NCI-H774 (cell line): ENCODE measurements around the gene MEGF11.

Experiments
- DNase-seq: peaks from one replicate; lab custom pipeline; 2025; lab: John Stamatoyannopoulos, UW

MEGF11 gene

DNA sequence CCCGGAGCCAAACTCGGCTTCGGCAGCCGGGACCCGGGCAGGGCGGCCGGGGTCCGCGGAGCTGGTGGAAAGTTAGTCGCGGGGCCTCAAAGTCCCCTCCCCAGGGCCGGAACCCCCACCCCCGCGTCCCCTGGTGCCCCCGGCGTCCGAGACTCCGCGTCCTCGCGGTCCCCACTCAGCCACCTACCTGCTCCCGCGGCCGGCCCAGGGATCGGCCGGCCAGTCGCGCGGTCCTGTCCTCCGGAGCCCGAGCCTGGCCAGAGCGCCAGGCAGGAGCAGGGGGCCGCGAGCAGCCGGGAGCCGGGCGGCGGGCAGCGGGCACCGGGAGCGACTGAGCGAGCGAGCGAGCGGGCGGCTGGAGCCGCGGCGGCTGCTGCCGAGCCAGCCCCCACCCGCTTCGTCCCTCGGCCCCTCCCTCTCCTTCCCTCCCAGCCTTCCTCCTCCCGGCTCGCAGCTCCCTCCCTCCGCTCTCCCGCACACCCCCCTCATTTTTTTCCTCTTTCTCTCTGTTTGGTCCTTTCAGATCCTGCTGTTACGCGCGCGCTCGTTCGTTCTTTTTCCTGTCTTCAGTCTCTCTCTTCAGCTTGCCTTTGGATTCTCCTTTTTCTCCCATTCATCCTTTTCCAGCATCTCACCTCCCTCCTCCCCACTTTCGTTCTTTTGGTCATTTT lies at the start of gene MEGF11:
TSS of gene MEGF11 (minus strand) at position 333 of the 671 bp plus-strand sequence. CDS start 125,347 bp downstream, outside the sequence.
- peak; percentile 6 for DNase-seq

DNA sequence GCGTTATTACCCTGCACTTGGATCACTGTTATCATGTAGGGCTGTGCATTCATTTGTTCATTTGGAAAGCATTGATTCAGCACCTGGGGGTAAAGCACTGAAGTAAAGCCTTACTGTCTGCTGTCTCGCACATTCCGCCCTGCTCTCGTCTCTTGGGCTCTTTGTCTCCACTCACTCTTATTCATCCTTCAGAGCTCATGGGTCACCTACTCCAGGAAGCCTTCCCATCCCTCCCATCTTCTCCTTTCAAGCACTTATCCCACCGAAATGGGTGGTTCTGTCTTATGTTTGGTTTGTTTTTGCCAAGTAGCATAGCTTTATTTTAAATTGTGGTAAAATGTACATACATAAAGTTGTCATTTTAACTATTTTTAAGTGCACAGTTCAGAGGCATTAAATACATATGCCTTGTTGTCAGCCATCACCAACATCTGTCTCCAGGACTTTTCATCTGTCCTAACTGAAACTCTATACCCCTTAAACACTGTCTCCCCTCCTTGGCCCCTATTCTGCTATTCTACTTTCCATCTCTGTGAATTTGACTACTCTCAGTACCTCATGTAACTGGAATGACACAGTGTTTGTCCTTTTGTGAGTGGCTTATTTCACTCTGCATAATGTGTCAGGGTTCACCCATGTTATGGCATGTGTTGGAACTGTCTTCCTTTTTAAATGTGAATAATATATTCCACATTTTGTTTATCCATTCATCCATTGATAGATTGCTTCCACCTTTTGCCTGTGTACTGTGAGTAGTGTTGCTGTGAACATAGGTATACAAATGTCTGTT lies 49.1 kb upstream of the MEGF11 start:
- DNase-seq, result no peak

DNA sequence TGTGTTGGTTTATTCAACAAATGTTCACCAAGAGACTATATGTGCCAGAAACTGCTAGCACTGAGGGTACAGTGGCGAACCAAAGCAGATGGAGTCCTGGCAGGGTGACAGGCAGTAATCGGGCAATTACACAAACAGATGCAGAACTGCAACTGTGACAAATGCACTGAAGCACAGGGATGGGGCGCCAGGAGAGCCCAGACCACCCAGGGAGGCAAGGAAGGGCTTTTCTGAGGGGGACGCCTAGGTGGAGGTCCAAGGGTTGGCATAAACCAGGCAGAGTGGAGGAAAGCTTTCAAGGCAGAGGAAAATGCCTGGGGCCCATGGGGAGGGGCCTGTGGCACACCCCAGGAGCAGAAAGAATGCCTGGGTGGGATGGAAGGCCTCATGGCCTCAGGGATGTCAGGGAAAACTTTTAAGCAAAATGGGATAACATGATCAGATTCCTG lies 45.3 kb upstream of the MEGF11 start:
- DNase-seq, result no peak

DNA sequence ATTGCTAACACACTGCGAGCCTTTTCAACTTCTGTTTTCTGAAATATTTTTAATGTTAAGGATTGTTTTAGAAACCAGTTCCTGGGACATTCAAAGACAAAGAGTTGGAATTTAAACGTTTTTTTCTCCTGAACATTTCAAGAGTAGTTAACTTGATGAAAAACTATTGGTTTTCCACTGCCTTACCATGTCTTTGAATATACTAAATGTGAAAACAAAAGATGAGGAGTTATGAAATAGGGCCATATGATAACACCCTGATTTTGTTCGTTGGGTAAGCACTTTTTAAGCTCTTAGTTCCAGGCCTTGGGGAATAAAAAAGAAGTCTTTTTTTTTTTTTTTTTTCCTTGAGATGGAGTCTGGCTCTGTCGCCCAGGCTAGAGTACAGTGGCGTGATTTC lies 42.6 kb upstream of the MEGF11 start:
- DNase-seq, result no peak

DNA sequence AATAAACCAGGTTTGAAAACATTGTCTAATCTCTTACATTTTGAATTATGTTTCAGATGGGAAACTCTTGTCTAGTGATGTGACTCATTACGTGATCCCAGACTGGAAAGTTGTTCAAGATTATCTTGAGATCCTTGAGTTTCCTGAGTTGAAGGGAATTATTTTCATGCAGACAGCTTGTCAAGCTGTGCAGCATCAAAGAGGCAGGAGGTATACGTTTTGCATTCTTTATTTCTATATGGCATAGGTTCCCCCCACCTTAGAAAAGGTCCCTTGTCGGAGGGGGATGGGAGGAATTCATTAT lies 41.3 kb upstream of the MEGF11 start:
- no peak for DNase-seq

DNA sequence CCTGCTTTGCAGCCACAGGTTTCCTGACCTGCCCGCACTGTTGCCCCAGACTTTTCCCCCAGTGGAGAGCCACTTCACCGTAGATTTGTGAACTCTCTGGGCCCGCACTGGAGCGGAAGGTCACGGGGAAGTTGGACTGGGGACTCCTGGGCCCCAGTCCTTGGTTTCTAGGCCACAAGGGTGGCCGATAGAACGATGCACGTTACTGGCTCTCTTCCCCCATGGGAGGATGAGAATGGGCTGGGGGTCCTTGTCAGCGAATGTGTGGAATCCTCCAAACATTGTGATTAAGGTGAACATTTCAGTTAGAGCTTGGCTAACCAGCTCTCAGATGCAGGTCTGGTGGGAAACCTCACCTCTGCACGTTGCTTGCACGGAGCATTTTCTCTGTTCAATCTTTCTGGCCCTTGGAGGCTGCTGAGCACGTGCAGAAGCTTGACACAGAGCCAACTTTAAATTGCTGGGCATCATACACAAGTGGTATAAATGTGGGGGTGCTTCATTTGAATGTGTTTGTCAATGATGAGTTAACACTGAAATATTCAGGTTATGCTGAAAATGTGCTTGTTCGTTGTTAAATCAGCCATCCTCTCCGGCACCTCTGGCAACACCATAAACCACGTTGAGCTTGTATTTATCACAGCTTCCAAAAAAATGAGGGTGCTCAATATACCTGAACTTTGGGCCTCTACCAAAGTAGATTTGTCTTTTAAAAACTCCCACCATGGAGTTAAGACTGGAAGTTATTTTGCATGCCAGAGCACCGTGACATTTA lies 40.8 kb upstream of the MEGF11 start:
- peak; percentile 39 for DNase-seq

DNA sequence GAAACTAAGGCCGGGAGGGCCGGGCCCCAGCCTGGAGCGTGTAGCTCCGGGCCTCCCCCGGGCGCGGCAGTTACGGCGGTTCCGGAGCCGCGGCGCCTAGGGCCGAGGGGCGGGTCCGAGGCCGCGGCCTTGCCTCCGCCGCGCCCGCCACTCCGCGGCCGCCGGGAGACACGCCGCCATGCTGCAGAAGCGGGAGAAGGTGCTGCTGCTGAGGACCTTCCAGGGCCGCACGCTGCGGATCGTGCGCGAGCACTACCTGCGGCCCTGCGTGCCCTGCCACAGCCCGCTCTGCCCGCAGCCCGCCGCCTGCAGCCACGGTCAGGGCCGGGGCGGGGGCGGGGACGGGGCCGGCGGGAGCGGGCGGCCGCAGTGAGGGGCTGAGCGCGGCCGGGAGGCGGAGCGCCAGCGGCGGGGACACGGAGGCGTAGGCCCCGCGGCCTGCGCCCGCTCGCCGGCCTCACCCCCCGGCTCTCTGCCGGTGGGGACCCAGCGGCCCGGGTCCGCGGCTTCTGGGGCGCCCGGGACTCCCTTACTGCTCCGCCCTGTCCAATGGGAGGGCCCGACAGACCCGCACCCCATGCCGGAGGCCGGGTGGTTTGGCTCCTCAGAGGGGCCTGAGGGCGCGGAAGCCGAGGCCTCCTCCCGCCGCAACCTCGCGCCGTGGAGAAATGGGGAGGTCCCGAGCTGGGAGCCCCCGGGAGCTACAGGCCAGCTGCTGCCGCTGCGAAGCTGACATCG lies 40.0 kb upstream of the MEGF11 start, which contains the start of gene DIS3L:
TSS of gene DIS3L (plus strand) at position 150 of the 738 bp plus-strand sequence. CDS start at position 179, 29 bp downstream.
- peak; percentile 68 for DNase-seq

DNA sequence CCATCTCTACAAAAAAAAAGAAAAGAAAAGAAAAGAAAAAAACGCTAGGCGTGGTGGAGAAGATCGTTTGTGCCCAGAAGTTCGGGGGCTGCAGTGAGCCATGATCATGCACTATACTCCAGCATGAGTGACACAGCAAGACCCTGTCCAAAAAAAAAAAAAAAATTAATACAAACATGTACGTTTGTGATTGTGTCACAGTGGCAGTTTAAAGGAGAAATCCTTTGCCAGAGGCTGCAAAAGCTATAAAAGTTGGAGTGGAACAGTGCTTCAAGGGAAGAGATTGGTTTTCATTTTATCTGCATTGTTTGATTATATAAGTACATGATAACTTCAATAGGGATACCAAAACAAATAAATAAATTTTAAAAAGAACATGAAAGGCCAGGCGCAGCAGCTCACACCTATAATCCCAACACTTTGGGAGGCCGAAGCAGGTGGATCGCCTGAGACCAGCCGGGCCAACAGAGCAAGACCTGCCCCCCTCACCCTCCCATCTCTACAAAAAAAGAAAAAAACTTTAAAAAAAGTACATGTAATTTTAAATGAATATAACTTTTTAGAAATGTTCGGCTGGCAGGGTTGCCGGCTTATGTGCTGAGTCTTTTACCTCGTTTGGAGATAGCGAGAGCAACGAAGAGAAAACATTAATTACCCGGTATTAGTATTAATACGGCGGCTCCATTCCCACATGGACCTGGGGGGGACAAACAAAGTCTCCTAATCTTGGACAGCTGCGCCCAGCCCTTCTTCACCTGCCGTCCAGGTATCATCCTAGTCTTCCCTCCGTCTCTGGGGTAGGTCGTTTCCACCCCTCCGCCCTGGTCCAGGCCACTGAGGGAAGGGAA lies 39.2 kb upstream of the MEGF11 start:
- DNase-seq, result no peak

DNA sequence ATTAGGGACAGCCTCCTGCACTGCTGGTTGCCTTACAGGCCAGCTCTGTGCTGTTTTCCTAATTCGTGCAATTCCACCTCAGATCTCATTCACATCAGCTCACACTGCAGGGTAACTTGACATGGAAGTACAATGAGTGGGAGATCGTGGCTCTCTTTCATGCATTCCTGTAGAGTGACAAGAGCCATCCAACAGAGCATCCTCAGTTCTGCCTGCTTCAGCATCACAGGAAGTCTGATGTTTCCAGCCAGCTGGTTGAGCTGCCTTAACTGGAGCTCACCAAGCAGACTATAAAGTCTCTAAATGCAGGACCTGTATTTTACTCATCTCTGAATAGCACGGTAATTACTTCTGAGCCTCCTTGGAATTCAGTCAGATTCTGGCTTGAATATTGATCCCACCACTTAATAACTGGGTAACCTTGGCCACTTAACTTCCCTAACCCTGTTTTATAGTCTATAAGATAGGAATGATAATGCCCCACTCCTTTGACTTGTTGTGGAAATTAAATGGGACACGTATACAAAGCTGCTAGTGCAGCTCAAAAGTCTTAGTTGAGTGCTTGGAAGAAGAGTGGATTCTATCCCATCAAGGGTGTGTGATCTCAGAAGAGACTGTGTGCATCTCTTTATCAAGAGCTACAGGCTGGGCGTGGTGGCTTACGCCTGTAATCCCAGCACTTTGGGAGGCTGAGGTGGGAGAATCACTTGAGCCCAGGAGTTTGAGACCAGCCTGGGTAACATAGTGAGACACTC lies 38.4 kb upstream of the MEGF11 start:
- DNase-seq, result no peak

DNA sequence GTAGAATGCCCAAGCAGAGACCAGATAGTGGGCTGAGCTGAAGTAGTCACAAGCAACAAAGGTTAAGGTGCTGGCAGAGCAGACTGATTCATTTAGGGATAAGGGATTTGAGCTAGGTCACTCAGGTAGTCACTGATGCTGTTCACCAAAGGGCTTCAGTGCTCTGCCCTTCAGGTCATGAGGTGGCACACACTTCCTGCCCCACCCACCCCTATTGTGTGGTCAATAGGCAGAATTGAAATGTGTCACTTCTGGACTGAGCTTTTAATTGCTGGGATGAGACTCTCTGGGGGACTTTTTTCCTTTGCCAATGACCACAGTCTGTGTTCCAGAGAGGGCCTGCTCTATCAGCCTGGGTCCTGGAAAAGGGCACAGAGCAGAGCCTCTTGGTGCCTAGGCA lies 37.0 kb upstream of the MEGF11 start:
- DNase-seq, result no peak

DNA sequence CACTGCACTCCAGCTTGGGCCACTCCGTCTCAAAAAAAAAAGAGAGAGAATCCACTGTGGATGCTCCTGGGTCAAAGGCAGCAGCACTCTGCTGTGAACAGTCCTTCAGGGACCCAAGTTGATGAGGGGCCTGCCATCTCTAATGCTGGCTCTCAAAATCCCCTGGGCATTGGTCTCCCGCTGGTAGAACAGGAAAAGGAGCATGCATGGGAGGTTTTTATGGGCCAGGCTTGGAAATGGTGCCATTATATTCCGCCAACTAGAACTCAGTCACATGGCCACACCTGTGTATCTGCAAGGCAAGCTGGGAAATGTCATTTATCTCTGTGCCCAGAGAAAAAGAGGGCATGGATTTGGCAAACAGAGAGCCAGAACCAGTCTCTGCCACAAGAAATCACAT lies 36.5 kb upstream of the MEGF11 start:
- no peak for DNase-seq

DNA sequence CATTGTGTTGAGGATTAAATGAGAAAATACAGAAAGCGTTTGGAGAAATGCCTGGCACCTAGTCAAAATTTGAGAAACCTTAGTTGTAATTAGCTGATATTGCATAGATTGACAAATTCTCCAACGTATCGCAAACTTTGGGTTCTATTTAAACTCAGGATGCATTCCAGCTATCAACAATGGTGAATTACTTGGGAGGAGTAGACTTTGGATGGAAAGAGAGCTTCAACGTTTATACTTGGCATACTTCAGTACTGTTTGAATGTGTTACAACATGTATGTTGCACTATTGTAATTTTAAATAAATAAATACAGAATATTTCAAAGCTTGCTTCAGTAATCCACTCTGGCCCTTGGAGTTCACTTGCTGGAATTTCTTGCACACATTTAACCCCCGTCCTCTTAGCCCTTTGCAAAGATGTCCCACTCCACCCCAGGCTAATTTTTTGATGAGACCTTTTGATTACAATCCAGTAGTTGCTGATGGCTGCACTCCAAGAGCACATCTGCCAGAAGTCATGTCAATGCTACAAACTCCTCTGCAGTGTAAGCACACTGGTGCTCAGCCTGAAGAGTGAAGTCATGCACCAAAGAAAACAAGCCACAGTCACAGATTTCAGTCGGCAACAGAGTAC lies 35.1 kb upstream of the MEGF11 start:
- DNase-seq, result no peak

DNA sequence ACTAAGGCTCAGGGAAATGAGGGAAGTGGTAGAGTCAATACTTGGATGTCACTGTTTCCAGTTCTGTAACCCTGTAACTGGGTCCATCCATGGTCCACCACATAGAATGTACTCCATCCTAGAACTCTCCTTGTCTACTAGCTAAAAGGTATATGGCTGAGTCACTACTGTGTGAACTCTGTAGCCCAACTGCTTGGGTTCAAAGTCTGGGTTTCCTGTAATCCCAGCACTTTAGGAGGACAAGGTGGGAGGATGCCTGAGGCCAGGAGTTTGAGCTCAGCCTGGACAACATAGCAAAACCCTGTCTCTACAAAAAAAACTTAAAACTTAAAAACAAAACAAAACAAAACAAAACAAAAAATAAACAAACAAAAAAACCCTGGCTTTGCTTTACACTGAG lies 34.5 kb upstream of the MEGF11 start:
- DNase-seq, result no peak

DNA sequence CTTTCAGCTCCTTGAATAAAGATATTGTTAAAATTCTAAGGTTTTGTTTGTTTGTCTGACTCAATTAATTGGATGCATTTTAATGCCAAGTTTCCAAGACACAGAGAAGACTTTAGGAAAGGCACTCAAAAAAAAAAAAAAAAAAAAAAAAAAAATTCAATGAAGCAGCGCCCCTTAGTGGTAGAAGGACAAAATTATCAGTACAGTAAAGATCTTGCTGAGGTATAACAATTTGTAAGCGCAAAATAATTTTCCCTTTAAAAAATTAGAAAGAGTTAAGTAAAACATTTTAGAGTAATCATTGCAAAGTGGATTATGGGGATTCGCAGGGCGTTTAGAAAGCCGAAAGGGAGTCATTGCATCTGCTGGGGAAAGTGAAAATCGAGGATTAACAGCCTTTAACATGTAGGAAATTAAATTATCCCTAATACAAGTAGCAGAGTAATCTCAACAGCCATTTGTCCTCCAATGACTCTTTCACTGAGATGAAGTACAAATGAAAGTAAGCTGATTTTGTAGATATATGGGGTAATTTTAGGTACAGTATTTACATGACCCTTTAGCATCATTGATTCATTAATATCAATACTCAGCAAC lies 34.0 kb upstream of the MEGF11 start:
- no peak for DNase-seq

DNA sequence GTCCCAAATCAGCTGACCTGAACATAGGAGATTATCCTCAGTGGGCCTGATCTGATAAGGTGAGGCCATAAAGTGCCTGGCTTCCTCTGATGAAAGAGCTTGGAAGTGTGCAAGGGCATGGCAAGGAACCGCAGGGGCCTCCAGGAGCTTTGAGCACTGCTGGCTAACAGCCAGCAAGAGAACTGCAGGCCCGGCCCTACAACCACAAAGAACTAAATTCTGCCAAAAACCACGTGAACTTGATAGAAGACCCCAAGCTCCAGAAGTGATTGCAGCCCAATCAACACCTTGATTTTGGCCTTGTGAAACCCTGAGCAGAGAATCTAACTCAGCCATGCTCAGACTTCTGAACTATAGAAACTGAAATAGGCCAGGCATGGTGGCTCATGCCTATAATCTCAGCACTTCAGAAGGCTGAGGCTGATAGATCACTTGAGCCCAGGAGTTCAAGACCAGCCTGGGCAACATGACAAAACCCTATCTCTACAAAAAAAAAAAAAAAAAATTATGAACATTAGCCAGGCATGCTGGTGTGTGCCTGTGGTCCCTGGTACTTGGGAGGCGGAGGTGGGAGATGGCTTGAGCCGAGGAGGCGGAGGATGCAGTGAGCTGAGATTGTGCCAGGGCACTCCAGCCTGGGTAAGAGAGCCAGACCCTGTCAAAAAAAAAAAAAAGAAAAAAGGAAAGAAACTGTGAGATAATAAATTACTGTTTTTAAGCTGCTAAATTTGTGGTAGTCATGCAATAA lies 32.2 kb upstream of the MEGF11 start:
- no peak for DNase-seq

DNA sequence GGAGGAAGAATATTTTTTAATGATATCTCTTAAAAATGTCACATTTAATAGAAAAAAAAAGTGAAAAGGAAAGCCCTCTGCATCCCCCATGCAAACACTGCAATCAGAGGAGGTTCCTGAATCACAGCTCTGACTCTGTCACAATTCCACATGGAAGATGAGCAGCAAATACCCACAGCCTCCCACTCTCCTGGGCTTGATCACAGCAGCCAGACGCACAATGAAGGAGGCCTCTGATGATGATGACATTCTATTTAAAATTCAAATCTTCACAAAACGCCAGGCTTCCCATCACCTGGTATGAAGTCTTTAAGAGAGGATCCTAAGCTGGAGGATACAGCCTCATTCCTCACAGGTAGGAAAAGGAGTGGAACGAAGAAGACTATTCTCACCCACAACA lies 30.7 kb upstream of the MEGF11 start:
- no peak for DNase-seq

DNA sequence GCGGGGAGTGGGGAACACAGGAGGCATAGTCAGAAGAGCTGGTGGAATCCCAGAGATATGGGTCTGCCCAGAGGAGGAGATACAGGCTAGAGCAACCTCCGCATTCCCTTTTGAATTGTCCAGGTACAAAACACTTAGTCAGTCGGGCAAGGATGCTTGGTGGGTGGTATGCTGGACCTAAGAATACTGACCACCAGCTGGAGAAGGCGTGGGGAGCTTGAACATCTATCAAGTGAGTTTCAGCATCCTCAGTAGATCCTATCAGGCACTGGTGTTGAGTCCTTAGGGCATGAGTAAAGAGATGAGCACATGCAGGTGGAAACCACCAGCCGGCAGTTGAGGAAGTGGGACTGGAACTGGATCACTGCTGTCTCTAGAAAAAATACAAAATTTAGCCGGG lies 25.1 kb upstream of the MEGF11 start:
- DNase-seq, result no peak

DNA sequence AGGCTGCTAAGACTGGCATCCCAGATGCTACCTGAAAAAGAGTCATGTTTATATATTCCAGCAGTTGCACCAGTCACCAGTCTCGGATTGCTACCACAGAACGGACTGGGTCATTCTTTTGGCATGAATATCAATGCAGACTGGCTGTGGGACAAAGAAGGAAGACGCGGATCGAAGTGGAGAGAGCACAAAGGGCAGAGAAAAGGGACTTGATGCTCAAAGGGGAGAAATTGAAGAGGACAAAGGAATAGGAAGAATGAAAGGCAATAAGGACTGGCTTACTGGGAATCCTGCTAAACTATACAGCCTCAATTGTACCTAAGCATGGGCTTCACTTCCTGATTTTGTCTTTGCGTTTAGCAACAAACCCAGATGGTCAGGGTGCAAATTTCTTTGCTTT lies 24.5 kb upstream of the MEGF11 start:
- DNase-seq, result no peak

DNA sequence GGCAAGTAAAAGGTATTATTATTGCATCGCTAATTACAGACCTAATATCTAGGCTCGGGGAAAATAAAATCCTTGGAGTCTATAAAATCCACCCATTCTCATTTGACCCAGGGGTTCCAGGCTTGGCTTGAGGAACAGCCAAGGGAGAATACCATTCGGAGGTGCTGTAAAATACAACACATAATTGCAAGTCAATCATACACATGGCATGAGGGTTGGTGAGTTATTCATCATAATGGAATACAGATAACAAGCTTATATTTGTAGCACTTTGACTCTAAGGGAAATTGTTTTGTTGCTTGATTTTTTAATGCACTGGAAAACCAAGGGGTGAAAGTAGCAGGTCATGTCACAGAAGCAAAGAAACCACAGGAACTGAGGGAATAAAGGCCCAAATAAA lies 23.0 kb upstream of the MEGF11 start:
- DNase-seq, result no peak
